ENCODE data around the gene DARS2.
"Not testable (repeated sequence)": the region's sequence is repeated elsewhere in the genome, so short reads cannot be mapped to it uniquely, and the experiment has no call there.

The DARS2 gene

GRCh38 chr1:173824315-173825081 is at the start of gene DARS2, which contains the start of gene CENPL:
TSS of gene DARS2 (plus strand) at chr1:173824673. CDS start at chr1:173825230, 557 bp downstream.
TSS of gene CENPL (minus strand) at chr1:173824883. CDS start at chr1:173811299, 13,584 bp downstream.
- DNase-seq = peak; percentile 90 to 99 (median 95)

GRCh38 chr1:173775578-173776226 is 48.8 kb upstream of the DARS2 start:
- no peak for DNase-seq
- intact Hi-C loops (cut with DNase I) = no loop called here

More at GRCh38 chr1:173824315-173825081, at the start of gene DARS2, which contains the start of gene CENPL:
- intact Hi-C loops (cut with DNase I) = loop anchor here (1.0 to 10.0 kb wide), 6 partner anchors 42 to 1000 kb away; partner anchors contain the start of genes GAS5, KLHL20 and PRDX6

- no peak for DNase-seq
- intact Hi-C loops (cut with DNase I) = no loop called here
Observed at GRCh38 chr1:173779936-173780335, 44.5 kb upstream of the DARS2 start.

- intact Hi-C loops (cut with DNase I) = no loop called here
- DNase-seq = no peak
Observed at GRCh38 chr1:173784997-173785396, 39.5 kb upstream of the DARS2 start.

GRCh38 chr1:173789841-173790240 is 34.6 kb upstream of the DARS2 start:
- intact Hi-C loops (cut with DNase I) = no loop called here
- no peak for DNase-seq

GRCh38 chr1:173798078-173798477 is 26.4 kb upstream of the DARS2 start:
- intact Hi-C loops (cut with DNase I) = no loop called here
- no peak for DNase-seq

- intact Hi-C loops (cut with DNase I); DNase-seq: not testable (repeated sequence)
Observed at GRCh38 chr1:173799995-173800394, 24.5 kb upstream of the DARS2 start.

- no peak for DNase-seq
- intact Hi-C loops (cut with DNase I) = no loop called here
Observed at GRCh38 chr1:173802961-173803360, 21.5 kb upstream of the DARS2 start.

GRCh38 chr1:173813654-173814053 is 10.8 kb upstream of the DARS2 start:
- DNase-seq; intact Hi-C loops (cut with DNase I): not testable (repeated sequence)

GRCh38 chr1:173818459-173818858 is 6.0 kb upstream of the DARS2 start:
- no peak for DNase-seq
- intact Hi-C loops (cut with DNase I) = no loop called here

- intact Hi-C loops (cut with DNase I) = loop anchor here (5.0 to 10.0 kb wide), 2 partner anchors 109 to 997 kb away; partner anchors contain the start of gene KLHL20
- DNase-seq = no peak
Observed at GRCh38 chr1:173821680-173822079, 2.8 kb upstream of the DARS2 start.

GRCh38 chr1:173823781-173824314 is 625 bp upstream of the DARS2 start:
- no peak for DNase-seq
- intact Hi-C loops (cut with DNase I) = loop anchor here (1.0 to 10.0 kb wide), 6 partner anchors 43 to 999 kb away; partner anchors contain the start of genes GAS5, KLHL20 and PRDX6

- no peak for DNase-seq
- intact Hi-C loops (cut with DNase I) = loop anchor here (10.0 kb wide), 1 partner anchor 1003 kb away; no protein-coding TSS in a partner anchor
Observed at GRCh38 chr1:173827611-173828010, 3.1 kb downstream of the DARS2 start.

GRCh38 chr1:173832748-173833147 is 8.3 kb downstream of the DARS2 start:
- intact Hi-C loops (cut with DNase I) = no loop called here
- no peak for DNase-seq

GRCh38 chr1:173852105-173852504 is 27.6 kb downstream of the DARS2 start:
- intact Hi-C loops (cut with DNase I) = no loop called here
- DNase-seq = no peak

- intact Hi-C loops (cut with DNase I) = no loop called here
- DNase-seq = no peak
Observed at GRCh38 chr1:173853074-173853473, 28.6 kb downstream of the DARS2 start.

GRCh38 chr1:173856014-173856413 is 31.5 kb downstream of the DARS2 start:
- DNase-seq = no peak
- intact Hi-C loops (cut with DNase I) = no loop called here

GRCh38 chr1:173856903-173857302 is 32.4 kb downstream of the DARS2 start:
- intact Hi-C loops (cut with DNase I) = no loop called here
- DNase-seq = no peak

GRCh38 chr1:173857363-173857917 is 33.0 kb downstream of the DARS2 start:
- intact Hi-C loops (cut with DNase I) = no loop called here
- no peak for DNase-seq

- intact Hi-C loops (cut with DNase I) = not testable (repeated sequence)
- DNase-seq = peak in 1 of 10 donors; percentile 48
Observed at GRCh38 chr1:173859547-173859946, 35.1 kb downstream of the DARS2 start.

GRCh38 chr1:173860065-173860464 is 35.6 kb downstream of the DARS2 start:
- intact Hi-C loops (cut with DNase I) = no loop called here
- no peak for DNase-seq
